ENCODE results near the gene ADARB2.

ADARB2 gene

GRCh38 chr10:1737222-1738061 is at the start of gene ADARB2:
Gene ADARB2, minus strand, starts transcription at chr10:1737525.
- peak within 1 kb of the TSS; percentile 58 for H3K4me3 ChIP-seq (ENCODE audit: low read depth, low read length)
- DNase-seq (ENCODE audit: low read depth) = peak; percentile 34
- no peak for TF ChIP-seq CTCF (IDR thresholded peaks at IDR 0.05; ENCODE audit: low read depth, low read length, missing control alignments)

DNA sequence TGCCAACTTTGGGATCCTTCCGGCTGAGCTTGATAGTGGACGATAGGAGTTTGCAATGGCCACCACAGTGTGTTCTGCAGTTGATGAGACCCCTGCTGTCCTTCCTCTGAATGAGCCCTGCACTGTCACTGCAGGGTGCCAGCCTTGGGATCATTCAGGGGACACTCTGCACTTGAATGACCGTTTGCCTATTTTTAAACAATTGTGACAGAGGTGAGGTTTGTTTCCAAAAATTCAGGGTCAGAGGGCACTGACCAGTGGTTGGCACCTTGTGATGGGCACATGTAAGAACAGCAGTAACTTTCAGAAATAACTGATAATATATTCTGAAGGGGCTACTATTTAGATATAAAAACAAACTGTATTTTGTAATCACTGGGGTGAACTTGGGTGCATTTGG is 48.5 kb upstream of the ADARB2 start:
- no peak for DNase-seq (ENCODE audit: low read depth)
- H3K4me3 ChIP-seq (ENCODE audit: low read depth, low read length) = no peak overlapping the region
- TF ChIP-seq CTCF (IDR thresholded peaks at IDR 0.05; ENCODE audit: low read depth, low read length, missing control alignments) = no peak

GRCh38 chr10:1782841-1783240 is 45.5 kb upstream of the ADARB2 start:
- no peak for TF ChIP-seq CTCF (IDR thresholded peaks at IDR 0.05; ENCODE audit: low read depth, low read length, missing control alignments)
- no peak for DNase-seq (ENCODE audit: low read depth)
- no peak overlapping the region for H3K4me3 ChIP-seq (ENCODE audit: low read depth, low read length)

DNA sequence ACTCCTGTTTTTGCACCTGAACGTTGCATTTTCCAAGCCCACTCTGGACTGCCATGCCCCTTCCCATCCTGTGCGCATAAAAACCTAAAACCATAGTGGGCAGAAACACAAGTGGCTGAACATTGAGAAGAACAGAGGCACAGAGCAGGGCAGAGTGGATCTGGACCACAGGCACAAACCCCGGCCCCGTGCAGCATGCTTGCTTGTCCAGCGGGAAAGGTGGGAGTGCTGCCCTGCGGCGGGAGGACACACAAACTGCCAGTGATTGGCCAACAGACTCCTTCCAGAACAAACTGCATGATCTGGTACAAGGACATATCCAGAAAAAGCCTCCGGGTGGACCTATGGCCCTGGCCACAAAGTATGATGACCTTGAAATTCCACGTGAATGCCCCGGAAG is 42.5 kb upstream of the ADARB2 start:
- H3K4me3 ChIP-seq (ENCODE audit: low read depth, low read length) = no peak overlapping the region
- no peak for TF ChIP-seq CTCF (IDR thresholded peaks at IDR 0.05; ENCODE audit: low read depth, low read length, missing control alignments)
- DNase-seq (ENCODE audit: low read depth) = no peak

DNA sequence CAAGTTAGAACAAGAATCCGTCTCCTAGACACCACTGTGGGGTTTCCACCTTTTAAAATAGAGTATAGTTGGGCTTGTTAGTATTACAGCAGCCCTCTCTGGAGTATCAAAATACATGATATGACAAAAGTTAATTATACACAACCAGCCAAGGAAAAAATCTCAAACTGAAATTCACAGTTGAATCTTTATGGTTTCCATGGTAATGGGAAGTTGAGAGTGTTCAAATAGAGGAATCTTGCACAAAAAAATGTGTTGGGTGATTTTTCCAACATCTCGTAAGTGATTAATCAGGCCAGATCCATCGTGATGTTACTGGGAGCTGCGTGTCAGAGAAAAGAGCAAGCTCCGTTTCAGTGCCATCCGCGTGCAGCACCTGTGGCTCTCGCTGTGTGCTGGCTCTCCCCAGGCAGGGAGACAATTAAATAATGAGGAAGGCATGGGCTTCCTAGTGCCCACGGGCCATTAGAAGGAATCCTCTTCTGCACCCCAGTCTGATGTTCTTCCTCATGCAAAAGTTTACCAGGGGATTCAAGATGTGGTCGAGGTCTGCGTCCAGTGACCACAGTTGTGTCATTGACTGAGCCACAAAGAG is 41.1 kb upstream of the ADARB2 start:
- no peak for DNase-seq (ENCODE audit: low read depth)
- TF ChIP-seq CTCF (IDR thresholded peaks at IDR 0.05; ENCODE audit: low read depth, low read length, missing control alignments) = no peak

DNA sequence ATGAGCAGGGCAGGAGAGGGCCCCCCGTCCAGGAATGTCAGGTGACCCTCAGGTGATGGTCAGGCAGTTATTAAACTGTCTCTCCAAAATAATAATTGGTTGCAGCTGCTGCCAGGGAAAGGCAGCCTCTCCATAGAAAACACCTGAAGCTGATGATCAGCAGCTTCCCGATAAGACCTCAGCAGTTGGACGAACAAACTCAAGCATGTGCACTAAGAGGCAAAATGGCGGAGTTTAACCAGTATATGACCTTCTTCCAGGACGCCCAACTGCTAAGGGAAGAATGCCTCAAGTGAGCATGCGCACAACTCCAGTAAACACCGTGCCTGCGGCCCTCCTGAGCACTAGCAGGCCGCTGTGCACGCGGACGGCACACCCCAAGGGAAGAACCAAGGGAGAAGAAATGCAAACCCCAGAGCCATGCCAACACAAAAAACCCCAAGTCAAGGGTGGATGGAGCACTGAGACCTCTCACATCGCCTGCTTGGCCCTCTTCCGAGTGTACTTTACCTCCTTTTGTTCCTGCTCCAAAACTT is 38.9 kb upstream of the ADARB2 start:
- H3K4me3 ChIP-seq (ENCODE audit: low read depth, low read length) = no peak overlapping the region
- DNase-seq (ENCODE audit: low read depth) = no peak
- TF ChIP-seq CTCF (IDR thresholded peaks at IDR 0.05; ENCODE audit: low read depth, low read length, missing control alignments) = no peak

More for the DNA sequence above, 41.1 kb upstream of the ADARB2 start:
- no peak overlapping the region for H3K4me3 ChIP-seq (ENCODE audit: low read depth, low read length)

All from GM12864 (cell line).